VCaP (cell line): Measurements from ENCODE around the gene CLEC14A.

ENCODE experiments used
- H3K27ac ChIP-seq: fragments of 450-650 bp; 2 replicates; pipeline ENCODE4 v1.5.1; 2017
- TF ChIP-seq, protein P1 (sequence below): fragments of 450-650 bp; conservative IDR thresholded peaks from 2 replicates; pipeline ENCODE4 v1.5.1; 2017; ENCODE audit warnings: mild to moderate bottlenecking, moderate library complexity

Gene CLEC14A

DNA sequence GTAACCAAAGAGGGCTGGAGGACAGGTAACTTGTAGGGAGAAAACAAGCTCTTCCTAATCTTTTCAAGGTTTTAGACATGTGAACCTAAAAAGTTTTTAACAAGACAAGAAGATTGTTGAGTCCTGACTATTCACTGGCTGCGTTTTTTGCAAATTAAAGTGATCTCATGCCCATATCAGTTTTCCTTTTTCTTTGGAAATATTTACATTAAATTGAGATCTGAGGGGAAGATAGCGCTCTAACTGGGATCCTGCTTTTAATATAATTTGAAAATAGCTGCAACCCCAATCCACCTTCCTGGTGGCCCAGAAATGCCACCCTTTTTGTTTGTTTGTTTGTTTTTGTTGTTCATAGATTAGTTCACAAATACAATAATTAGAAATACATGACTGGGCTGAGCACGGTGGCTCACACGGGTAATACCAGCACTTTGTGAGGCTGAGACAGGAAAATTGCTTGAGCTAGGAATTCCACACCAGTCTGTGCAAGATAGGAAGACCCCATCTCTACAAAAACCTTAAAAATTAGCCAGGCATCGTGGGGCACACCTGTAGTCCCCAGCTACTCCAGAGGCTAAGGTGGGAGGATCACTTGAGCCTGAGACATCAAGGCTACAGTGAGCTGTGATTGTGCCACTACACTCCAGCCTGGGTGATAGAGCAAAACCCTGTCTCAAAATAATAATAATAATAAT is 50.6 kb downstream of the CLEC14A start:
- TF ChIP-seq, protein P1, sequence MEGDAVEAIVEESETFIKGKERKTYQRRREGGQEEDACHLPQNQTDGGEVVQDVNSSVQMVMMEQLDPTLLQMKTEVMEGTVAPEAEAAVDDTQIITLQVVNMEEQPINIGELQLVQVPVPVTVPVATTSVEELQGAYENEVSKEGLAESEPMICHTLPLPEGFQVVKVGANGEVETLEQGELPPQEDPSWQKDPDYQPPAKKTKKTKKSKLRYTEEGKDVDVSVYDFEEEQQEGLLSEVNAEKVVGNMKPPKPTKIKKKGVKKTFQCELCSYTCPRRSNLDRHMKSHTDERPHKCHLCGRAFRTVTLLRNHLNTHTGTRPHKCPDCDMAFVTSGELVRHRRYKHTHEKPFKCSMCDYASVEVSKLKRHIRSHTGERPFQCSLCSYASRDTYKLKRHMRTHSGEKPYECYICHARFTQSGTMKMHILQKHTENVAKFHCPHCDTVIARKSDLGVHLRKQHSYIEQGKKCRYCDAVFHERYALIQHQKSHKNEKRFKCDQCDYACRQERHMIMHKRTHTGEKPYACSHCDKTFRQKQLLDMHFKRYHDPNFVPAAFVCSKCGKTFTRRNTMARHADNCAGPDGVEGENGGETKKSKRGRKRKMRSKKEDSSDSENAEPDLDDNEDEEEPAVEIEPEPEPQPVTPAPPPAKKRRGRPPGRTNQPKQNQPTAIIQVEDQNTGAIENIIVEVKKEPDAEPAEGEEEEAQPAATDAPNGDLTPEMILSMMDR = no peak
- no peak overlapping the region for H3K27ac ChIP-seq

DNA sequence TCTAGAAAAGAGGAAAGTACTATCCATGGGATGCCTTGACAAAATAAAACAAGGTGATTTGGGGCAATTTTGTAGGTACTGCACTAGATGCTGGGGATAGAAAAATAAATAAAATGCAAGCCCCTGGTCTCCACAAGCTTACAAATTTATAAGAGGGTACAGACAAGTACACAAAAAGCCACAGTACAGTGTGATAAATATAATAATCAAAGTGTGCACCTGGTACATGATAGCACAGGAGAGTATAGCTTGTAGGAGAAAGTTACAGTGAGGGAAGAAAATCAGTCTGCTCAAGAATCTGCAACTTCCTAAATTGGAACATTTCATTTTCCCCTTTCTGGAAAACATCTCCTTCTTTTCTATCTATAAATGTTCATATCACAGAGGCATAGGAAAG is 51.2 kb downstream of the CLEC14A start:
- no peak overlapping the region for H3K27ac ChIP-seq
- TF ChIP-seq, protein P1 = no peak
